Measurements from ENCODE around the gene TTLL13. TPM values are rescaled to one million over a fixed set of nuclear protein-coding genes. Genes with fewer than 3 reads are reported as not detected.
A peak's percentile ranks its signal among the peaks of the same experiment; 100 is the strongest.

TTLL13 gene, protein sequence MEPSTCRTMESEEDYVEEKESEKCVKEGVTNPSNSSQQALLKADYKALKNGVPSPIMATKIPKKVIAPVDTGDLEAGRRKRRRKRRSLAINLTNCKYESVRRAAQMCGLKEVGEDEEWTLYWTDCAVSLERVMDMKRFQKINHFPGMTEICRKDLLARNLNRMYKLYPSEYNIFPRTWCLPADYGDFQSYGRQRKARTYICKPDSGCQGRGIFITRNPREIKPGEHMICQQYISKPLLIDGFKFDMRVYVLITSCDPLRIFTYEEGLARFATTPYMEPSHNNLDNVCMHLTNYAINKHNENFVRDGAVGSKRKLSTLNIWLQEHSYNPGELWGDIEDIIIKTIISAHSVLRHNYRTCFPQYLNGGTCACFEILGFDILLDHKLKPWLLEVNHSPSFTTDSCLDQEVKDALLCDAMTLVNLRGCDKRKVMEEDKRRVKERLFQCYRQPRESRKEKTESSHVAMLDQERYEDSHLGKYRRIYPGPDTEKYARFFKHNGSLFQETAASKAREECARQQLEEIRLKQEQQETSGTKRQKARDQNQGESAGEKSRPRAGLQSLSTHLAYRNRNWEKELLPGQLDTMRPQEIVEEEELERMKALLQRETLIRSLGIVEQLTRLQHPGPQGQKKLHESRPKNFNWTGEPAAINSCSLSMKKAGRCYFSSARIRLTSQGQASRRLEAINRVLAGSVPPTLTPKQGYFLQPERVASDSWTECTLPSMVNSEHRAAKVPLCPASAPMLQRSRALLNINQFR
- total RNA-seq (1 to 10 TPM in 1 of 7 donors, under 1 TPM in 3, not detected in 3; 0.14 to 1.8 (median 0.35) TPM), polyA plus RNA-seq (under 1 TPM; 0.03 to 0.17 (median 0.10) TPM)
- long read RNA-seq, donor 1: 0 reads
- long read RNA-seq, donor 2: 0 reads

DNA sequence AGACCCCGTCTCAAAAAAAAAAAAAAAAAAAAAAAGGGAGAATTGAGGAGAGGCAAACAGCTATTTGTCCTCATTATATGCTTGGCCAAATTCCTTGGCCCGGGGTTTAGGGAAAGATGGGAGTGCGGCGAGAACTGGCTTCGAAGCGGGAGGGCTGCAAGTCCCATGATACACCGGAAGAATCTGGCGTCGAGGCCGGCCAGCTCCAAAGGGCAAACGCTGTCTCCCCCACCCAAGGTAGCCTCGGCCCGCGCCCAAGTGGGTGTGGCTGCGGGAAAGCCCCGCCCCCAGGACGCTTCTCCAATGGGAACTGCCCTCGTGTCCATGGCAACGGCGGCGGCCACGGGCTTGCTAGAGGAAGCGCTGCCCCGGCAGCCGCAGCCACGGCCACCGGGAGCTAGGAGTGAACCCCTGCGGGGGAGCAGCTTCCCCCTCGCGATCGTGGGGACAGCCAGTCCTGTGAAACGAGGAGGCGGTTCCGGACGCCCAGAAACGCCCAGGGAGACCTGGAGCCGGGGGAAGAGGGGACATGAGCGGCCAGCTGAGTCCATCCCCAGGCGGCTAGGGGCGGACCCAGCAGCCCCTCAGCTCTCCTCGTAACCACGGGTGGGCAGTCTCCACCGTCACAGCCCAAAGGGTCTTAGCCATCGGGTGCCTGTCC is at the start of gene TTLL13:
TTLL13 (plus strand) TSS at position 354 of the 661 bp plus-strand sequence. CDS start 1,075 bp downstream, outside the sequence.
- Histone ChIP-seq H3K27me3 (replicated peaks in 1 of 7) (no peaks in the 10 kb centered on the region), H3K36me3 (no peaks in the 10 kb centered on the region), H3K9me3 (no peaks in the 10 kb centered on the region), H3K4me3 (peak within 1 kb of the TSS; percentile 17 to 74 (median 49)), H3K4me1 (peaks cover 0 to 22% (median 16%) of the 10 kb centered on the region in 6 donors), H3K27ac (peak within 1 kb of the TSS in 6 of 8 donors; percentile 20 to 70 (median 40))
- peak; percentile 96 for DNase-seq
- intact Hi-C loops (cut with DNase I; ENCODE audit: low total_unique reads): no loop called here
- 2 to 7% (median 3%) methylated on average over 31 to 44 of the region's 44 CpGs for WGBS, 5 donors
- TF ChIP-seq, protein P1, sequence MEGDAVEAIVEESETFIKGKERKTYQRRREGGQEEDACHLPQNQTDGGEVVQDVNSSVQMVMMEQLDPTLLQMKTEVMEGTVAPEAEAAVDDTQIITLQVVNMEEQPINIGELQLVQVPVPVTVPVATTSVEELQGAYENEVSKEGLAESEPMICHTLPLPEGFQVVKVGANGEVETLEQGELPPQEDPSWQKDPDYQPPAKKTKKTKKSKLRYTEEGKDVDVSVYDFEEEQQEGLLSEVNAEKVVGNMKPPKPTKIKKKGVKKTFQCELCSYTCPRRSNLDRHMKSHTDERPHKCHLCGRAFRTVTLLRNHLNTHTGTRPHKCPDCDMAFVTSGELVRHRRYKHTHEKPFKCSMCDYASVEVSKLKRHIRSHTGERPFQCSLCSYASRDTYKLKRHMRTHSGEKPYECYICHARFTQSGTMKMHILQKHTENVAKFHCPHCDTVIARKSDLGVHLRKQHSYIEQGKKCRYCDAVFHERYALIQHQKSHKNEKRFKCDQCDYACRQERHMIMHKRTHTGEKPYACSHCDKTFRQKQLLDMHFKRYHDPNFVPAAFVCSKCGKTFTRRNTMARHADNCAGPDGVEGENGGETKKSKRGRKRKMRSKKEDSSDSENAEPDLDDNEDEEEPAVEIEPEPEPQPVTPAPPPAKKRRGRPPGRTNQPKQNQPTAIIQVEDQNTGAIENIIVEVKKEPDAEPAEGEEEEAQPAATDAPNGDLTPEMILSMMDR (IDR thresholded peaks at IDR 0.05 in 8 of 11, conservative IDR thresholded peaks at IDR 0.05 in 3 of 11): peak in 2 of 11 experiments; percentile 4 to 11
- TF ChIP-seq POLR2AphosphoS5 (IDR thresholded peaks at IDR 0.05): peak; percentile 68 to 85 (median 79)
- TF ChIP-seq POLR2A (IDR thresholded peaks at IDR 0.05): no peak

DNA sequence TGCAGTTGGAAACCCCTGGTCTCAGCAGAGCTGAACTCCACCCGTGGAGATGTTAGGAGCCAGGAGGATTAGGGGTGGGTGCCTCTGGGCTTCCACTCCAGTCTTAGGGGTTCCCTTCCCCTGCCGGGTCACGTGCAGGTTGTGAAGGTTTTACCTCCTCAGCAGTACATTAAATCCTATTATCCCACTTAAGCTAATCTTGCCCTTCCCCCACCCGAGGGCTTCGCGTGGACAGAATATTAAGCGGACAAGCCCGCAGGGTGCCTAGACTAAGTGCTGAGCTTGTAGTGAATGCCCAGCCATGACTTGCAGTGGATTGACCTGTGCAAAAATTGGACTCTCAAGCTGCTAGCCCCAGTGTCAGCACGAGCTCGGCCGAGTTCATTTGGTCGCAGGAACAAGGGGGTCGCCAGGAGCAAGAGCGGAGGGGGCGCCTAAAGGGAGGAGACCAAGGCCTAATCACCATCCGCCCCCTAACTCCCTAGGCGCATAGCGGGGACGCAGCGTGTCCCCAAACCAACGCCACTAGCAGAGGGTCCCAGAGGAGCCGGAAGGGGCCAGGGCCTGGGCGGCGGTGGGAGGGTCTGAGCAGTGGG is 48.7 kb upstream of the TTLL13 start:
- Histone ChIP-seq H3K27me3 (replicated peaks in 1 of 7) (no peaks in the 10 kb centered on the region), H3K27ac (peak overlapping the region; percentile 84 to 94 (median 86)), H3K4me3 (peak overlapping the region; percentile 62 to 95 (median 89)), H3K4me1 (peaks cover 24 to 86% (median 57%) of the 10 kb centered on the region in 6 donors), H3K36me3 (peaks cover 0 to 34% (median 0%) of the 10 kb centered on the region in 6 donors), H3K9me3 (no peaks in the 10 kb centered on the region)
- DNase-seq: no peak
- 9 to 24% (median 13%) methylated on average over 13 to 24 of the region's 24 CpGs for WGBS, 5 donors
- TF ChIP-seq POLR2AphosphoS5 (IDR thresholded peaks at IDR 0.05) (no peak), POLR2A (IDR thresholded peaks at IDR 0.05) (no peak)
- TF ChIP-seq, protein P1 (IDR thresholded peaks at IDR 0.05 in 8 of 11, conservative IDR thresholded peaks at IDR 0.05 in 3 of 11): no peak
- intact Hi-C loops (cut with DNase I; ENCODE audit: low total_unique reads): no loop called here

- TF ChIP-seq POLR2AphosphoS5 (IDR thresholded peaks at IDR 0.05): peak; percentile 88 to 89 (median 89)
- peak in 2 of 3 donors; percentile 51 to 78 for TF ChIP-seq POLR2A (IDR thresholded peaks at IDR 0.05)
- TF ChIP-seq, protein P1 (IDR thresholded peaks at IDR 0.05 in 8 of 11, conservative IDR thresholded peaks at IDR 0.05 in 3 of 11): peak in 2 of 11 experiments; percentile 8 to 17
- Histone ChIP-seq H3K4me1 (peaks cover 28 to 87% (median 64%) of the 10 kb centered on the region in 6 donors), H3K36me3 (peaks cover 0 to 39% (median 2%) of the 10 kb centered on the region in 6 donors), H3K9me3 (no peaks in the 10 kb centered on the region), H3K27me3 (replicated peaks in 1 of 7) (no peaks in the 10 kb centered on the region), H3K27ac (peak within 1 kb of the TSS; percentile 84 to 94 (median 86)), H3K4me3 (peak within 1 kb of the TSS; percentile 62 to 95 (median 89))
- peak; percentile 97 for DNase-seq
- WGBS, 5 donors: 0 to 1% (median 1%) methylated on average over 45 to 87 of the region's 88 CpGs
- intact Hi-C loops (cut with DNase I; ENCODE audit: low total_unique reads): no loop called here
Observed at GRCh38 chr15:90201130-90201943, 48.0 kb upstream of the TTLL13 start, which contains the start of gene SEMA4B. TSS of gene SEMA4B (plus strand) at chr15:90201330. CDS start at chr15:90201579, 249 bp downstream.

Measured in spleen (tissue), 13 donors.